GM12874 (cell line): ENCODE measurements around the gene RNF220.

Experiments
- CTCF ChIP-seq: IDR thresholded peaks from 2 replicates; pipeline ENCODE4 v1.5.1; 2011; ENCODE audit warnings: low read depth, mild to moderate bottlenecking, control low read depth, low read length, moderate library complexity; ENCODE audit not compliant: insufficient read depth

RNF220 gene

GRCh38 chr1:44636083-44636687 is 231.1 kb downstream of the RNF220 start:
- TF ChIP-seq CTCF: no peak

- TF ChIP-seq CTCF: no peak
Observed at GRCh38 chr1:44636688-44637598, 231.9 kb downstream of the RNF220 start.

- TF ChIP-seq CTCF: no peak
Observed at GRCh38 chr1:44637702-44638411, 232.8 kb downstream of the RNF220 start.

- no peak for TF ChIP-seq CTCF
Observed at GRCh38 chr1:44640200-44640853, 235.3 kb downstream of the RNF220 start.

- TF ChIP-seq CTCF: no peak
Observed at GRCh38 chr1:44641126-44642102, 236.4 kb downstream of the RNF220 start.

- TF ChIP-seq CTCF: no peak
Observed at GRCh38 chr1:44642255-44642654, 237.2 kb downstream of the RNF220 start.
